ENCODE measurements around the gene KRTAP9-7.

DNA sequence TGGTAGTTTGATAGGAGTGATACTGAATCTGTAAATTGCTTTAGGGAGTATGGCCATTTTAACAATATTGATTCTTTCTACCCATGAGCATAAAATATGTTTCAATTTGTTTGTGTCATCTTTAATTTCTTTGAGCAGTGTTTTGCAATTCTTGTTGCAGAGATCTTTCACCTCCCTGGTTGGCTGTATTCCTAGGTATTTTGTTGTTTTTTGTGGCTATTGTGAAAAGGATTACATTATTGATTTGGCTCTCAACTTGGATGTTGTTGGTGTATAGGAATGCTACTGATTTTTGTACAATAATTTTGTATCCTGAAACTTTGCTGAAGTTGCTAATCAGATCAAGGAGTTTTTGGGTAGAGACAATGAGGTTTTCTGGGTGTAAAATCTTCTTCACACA lies 17.1 kb upstream of the KRTAP9-7 start:
- TF ChIP-seq, protein P1, sequence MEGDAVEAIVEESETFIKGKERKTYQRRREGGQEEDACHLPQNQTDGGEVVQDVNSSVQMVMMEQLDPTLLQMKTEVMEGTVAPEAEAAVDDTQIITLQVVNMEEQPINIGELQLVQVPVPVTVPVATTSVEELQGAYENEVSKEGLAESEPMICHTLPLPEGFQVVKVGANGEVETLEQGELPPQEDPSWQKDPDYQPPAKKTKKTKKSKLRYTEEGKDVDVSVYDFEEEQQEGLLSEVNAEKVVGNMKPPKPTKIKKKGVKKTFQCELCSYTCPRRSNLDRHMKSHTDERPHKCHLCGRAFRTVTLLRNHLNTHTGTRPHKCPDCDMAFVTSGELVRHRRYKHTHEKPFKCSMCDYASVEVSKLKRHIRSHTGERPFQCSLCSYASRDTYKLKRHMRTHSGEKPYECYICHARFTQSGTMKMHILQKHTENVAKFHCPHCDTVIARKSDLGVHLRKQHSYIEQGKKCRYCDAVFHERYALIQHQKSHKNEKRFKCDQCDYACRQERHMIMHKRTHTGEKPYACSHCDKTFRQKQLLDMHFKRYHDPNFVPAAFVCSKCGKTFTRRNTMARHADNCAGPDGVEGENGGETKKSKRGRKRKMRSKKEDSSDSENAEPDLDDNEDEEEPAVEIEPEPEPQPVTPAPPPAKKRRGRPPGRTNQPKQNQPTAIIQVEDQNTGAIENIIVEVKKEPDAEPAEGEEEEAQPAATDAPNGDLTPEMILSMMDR (IDR thresholded peaks at IDR 0.05; ENCODE audit: low read depth, low read length): no peak
- no peak for TF ChIP-seq POLR2A (IDR thresholded peaks at IDR 0.05; ENCODE audit: extremely low read depth, insufficient read length)
- TF ChIP-seq MYC (IDR thresholded peaks at IDR 0.05; ENCODE audit: low read depth, low read length): no peak
- TF ChIP-seq, protein P2, sequence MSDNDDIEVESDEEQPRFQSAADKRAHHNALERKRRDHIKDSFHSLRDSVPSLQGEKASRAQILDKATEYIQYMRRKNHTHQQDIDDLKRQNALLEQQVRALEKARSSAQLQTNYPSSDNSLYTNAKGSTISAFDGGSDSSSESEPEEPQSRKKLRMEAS (IDR thresholded peaks at IDR 0.05; ENCODE audit: low read depth, low read length): no peak

Data from NB4 (cell line).